Spleen (tissue), 11 donors: ENCODE measurements around the gene CRMP1. TPM values are rescaled to one million over a fixed set of nuclear protein-coding genes. Genes with fewer than 3 reads are reported as not detected.
"Not testable (repeated sequence)": the region's sequence is repeated elsewhere in the genome, so short reads cannot be mapped to it uniquely, and the experiment has no call there.

Source experiments
- DNase-seq: peaks from one replicate; pipeline ENCODE4 v3.0.0-alpha.2; 2020
- H3K27ac ChIP-seq, 8 donors: fragments of 200-600 bp; sonication (generic) in 7 of 8; 1 replicate in 4 of 8; 2 replicates in 4 of 8; pipeline versions ENCODE4 v1.5.0 to v1.8.0; 2016 to 2021; ENCODE audit warnings: inconsistent platforms in 4 of 8, mild to moderate bottlenecking in 4 of 8, moderate library complexity in 1 of 8
- H3K27me3 ChIP-seq, 7 donors: fragments of 200-600 bp; sonication (generic) in 6 of 7; replicated peaks in 1 of 7; 1 replicate in 4 of 7; 2 replicates in 3 of 7; pipeline versions ENCODE4 v1.5.0 to v1.8.0; 2016 to 2021; ENCODE audit warnings: inconsistent platforms in 3 of 7, mild to moderate bottlenecking in 1 of 7
- H3K36me3 ChIP-seq, 6 donors: fragments of 200-600 bp; sonication (generic) in 5 of 6; 1 replicate in 4 of 6; 2 replicates in 2 of 6; pipeline versions ENCODE4 v1.5.0 to v1.8.0; 2016 to 2021; ENCODE audit warnings: inconsistent platforms in 2 of 6
- H3K4me1 ChIP-seq, 6 donors: fragments of 200-600 bp; sonication (generic) in 5 of 6; 1 replicate in 3 of 6; 2 replicates in 3 of 6; pipeline versions ENCODE4 v1.5.0 to v1.8.0; 2016 to 2021; ENCODE audit warnings: inconsistent platforms in 3 of 6
- H3K4me3 ChIP-seq, 8 donors: fragments of 200-600 bp; sonication (generic) in 7 of 8; 1 replicate in 4 of 8; 2 replicates in 4 of 8; pipeline versions ENCODE4 v1.5.0 to v1.8.0; 2016 to 2021; ENCODE audit warnings: inconsistent platforms in 4 of 8, mild to moderate bottlenecking in 4 of 8, moderate library complexity in 2 of 8
- H3K9me3 ChIP-seq, 8 donors: fragments of 200-600 bp; sonication (generic) in 7 of 8; 1 replicate in 4 of 8; 2 replicates in 4 of 8; pipeline versions ENCODE4 v1.5.0 to v1.8.0; 2016 to 2021; ENCODE audit warnings: inconsistent platforms in 4 of 8
- POLR2A ChIP-seq, 3 donors: fragments of 450-650 bp; IDR thresholded peaks; one replicate each; pipeline ENCODE4 v1.5.1; 2017; ENCODE audit warnings: antibody characterized with exemption in 3 of 3, mild to moderate bottlenecking in 1 of 3
- POLR2AphosphoS5 ChIP-seq, 3 donors: sonication (generic); formaldehyde crosslinking; IDR thresholded peaks; one replicate each; pipeline ENCODE4 v1.5.1; 2017; ENCODE audit warnings: antibody characterized with exemption in 3 of 3
- WGBS, 5 donors: extraction: QIAGEN DNeasy Blood & Tissue Kit in 3 of 5; methylation state at CpG; one replicate each; pipeline versions ENCODE4 v1.1.5 to v1.1.7; 2013 to 2018; 5-methylcytosine and 5-hydroxymethylcytosine counted together
- intact Hi-C: fragments of 100-400 bp; cut with DNase I; formaldehyde crosslinking; loops from one replicate; pipeline ENCODE4 v1.15.0; 2023; ENCODE audit warnings: low total_unique reads
- polyA plus RNA-seq, 3 donors: library from polyadenylated mRNA; stranded (reverse); fragments of 200-250 nt; gene quantifications; one replicate each; pipeline ENCODE4 v1.2.1, GENCODE V29; 2013
- total RNA-seq, 7 donors: library from RNA; depleted of rRNA in 3 of 7; stranded (reverse); fragments of >200 nt in 3 of 7; fragmentation: NEBNext Ultra II Directional in 4 of 7; extraction: Animal tissue kit (Norgen Biotek cat#: 25700) in 4 of 7; gene quantifications; one replicate each; pipeline versions ENCODE4 v1.1.0 to v1.2.1, GENCODE V29; 2016 to 2021
- TF ChIP-seq, protein P1 (sequence below), 11 experiments: fragments of 200-600 bp in 7 of 11; fragments of 450-650 bp in 4 of 11; sonication (generic) in 4 of 11; IDR thresholded peaks in 8 of 11; conservative IDR thresholded peaks in 3 of 11; 1 replicate in 7 of 11; 2 replicates in 4 of 11; pipeline versions ENCODE4 v1.4.0 to v1.8.0; 2016 to 2021; ENCODE audit warnings: antibody characterized with exemption in 11 of 11, inconsistent platforms in 4 of 11, mild to moderate bottlenecking in 1 of 11
- donor health status: healthy with polysubstance abuse.
- donor health status: DM: no; HTN: no; CAD: no; lungs with moderate emphysema.
- donor health status: DM: no; HTN: no; CAD: no.
- donor health status: Bipolar disorder and iron deficiency.
- donor health status: healthy.
- donor health status: DM: no; HTN: no; CAD: no.
- donor health status: DM: yes; HTN: yes; CAD: no.

CRMP1 gene
- total and polyA plus RNA-seq, 10 donors = 0.03 to 2.3 (median 0.85) TPM; not detected in 1

DNA sequence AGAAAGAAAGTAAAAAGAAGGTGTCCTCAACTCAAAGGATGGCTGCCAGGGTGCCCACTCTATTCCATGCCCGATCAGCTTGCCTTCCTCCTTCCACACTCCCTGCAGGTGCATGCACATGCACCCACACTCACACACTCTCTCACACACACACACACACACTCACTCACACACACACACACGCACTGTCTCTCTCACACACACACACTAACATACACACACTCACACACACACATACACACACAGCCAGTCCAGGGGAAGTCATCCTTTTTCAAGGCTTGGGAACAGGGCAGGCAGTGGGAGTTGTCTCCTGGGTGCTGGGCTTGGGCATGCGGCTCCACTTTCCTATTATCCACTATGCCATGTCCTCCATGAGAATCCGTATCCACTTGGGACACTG, 50.4 kb downstream of the CRMP1 start:
- Histone ChIP-seq H3K4me1 (no peaks in the 10 kb centered on the region), H3K36me3 (no peaks in the 10 kb centered on the region), H3K27me3 (no peaks in the 10 kb centered on the region), H3K9me3 (no peaks in the 10 kb centered on the region), H3K4me3 (no peak overlapping the region), H3K27ac (no peak overlapping the region)
- no peak for TF ChIP-seq POLR2A (IDR thresholded peaks at IDR 0.05)
- no peak for TF ChIP-seq POLR2AphosphoS5 (IDR thresholded peaks at IDR 0.05)
- TF ChIP-seq, protein P1, sequence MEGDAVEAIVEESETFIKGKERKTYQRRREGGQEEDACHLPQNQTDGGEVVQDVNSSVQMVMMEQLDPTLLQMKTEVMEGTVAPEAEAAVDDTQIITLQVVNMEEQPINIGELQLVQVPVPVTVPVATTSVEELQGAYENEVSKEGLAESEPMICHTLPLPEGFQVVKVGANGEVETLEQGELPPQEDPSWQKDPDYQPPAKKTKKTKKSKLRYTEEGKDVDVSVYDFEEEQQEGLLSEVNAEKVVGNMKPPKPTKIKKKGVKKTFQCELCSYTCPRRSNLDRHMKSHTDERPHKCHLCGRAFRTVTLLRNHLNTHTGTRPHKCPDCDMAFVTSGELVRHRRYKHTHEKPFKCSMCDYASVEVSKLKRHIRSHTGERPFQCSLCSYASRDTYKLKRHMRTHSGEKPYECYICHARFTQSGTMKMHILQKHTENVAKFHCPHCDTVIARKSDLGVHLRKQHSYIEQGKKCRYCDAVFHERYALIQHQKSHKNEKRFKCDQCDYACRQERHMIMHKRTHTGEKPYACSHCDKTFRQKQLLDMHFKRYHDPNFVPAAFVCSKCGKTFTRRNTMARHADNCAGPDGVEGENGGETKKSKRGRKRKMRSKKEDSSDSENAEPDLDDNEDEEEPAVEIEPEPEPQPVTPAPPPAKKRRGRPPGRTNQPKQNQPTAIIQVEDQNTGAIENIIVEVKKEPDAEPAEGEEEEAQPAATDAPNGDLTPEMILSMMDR (IDR thresholded peaks at IDR 0.05 in 8 of 11, conservative IDR thresholded peaks at IDR 0.05 in 3 of 11) = no peak
- intact Hi-C loops = no loop called here
- 76 to 88% (median 85%) methylated on average over 4 of the region's 4 CpGs for WGBS, 5 donors
- DNase-seq = no peak

DNA sequence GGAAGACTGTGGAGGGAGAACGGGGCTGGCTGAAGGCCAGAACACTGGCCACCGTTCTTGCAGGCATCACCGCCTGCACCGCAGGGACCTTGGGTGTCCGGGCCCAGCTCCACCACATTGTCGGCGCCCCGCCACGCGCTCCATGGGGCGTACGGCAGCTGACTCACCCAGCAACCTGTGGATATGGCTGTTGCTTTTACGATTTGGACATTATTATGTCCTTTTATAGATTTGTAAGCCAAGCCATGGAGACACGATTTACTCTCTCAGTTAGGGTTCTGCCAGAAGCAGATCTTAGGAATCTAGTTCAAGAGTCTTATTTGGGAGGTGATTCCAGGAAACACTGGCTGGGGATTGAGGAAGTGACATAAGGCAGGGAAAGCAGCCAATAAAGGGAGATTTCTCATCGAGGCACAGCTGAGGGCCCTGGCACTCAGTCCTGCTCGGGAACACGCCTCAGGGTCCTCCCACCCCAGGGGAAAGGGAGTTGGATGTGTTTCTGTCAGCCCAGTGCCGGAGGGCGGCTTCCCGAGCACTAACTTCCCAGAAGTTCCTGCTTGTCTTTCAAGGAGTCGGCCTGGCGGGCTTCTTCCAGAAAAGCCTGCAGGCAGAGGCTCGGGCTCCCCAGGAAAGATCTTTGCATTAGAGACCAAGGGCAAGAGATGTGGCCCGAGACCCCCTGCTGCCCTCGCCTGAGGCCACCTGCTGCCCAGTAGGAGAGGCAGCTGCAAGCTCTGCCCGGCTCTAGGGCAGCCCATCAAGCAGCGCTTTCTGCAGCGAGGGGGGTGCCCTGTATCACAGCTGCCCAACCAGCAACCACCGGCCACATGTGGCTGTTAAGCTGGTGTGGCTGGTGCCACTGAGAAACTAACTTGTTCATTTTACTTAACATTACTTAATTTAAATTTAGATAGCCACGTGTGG, 52.9 kb downstream of the CRMP1 start:
- Histone ChIP-seq H3K36me3 (no peaks in the 10 kb centered on the region), H3K27me3 (no peaks in the 10 kb centered on the region), H3K27ac (peak overlapping the region in 2 of 8 donors; percentile 14 to 31), H3K4me1 (no peaks in the 10 kb centered on the region), H3K4me3 (no peak overlapping the region), H3K9me3 (no peaks in the 10 kb centered on the region)
- WGBS, 5 donors = 69 to 81% (median 78%) methylated on average over 23 to 30 of the region's 30 CpGs
- peak; percentile 70 for DNase-seq
- TF ChIP-seq, protein P1 (IDR thresholded peaks at IDR 0.05 in 8 of 11, conservative IDR thresholded peaks at IDR 0.05 in 3 of 11) = no peak
- peak in 1 of 3 donors; percentile 18 for TF ChIP-seq POLR2AphosphoS5 (IDR thresholded peaks at IDR 0.05)
- intact Hi-C loops = no loop called here

DNA sequence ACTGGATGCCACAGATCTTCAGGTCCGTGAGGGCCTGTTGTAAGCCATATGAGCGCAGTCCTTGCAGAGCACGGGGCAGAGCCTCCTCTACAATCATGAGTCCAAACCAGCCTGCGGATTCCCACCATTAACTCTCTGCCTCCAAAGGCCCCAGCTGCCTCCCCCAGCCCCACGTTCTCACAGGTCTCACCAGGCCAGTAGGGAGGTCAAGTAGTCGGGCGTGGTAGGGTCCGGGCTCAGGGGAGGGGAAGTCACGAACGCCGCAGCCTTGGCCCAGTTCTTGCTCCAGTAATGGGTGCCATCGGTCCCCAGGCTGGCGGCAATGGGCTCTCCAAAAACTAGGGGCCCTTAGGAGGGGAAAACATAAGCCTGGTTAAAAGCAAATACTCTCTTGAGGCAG, 53.6 kb downstream of the CRMP1 start:
- TF ChIP-seq POLR2AphosphoS5 (IDR thresholded peaks at IDR 0.05) = no peak
- TF ChIP-seq POLR2A (IDR thresholded peaks at IDR 0.05) = no peak
- TF ChIP-seq, protein P1 (IDR thresholded peaks at IDR 0.05 in 8 of 11, conservative IDR thresholded peaks at IDR 0.05 in 3 of 11) = no peak
- DNase-seq = peak; percentile 56
- intact Hi-C loops = no loop called here
- no peaks in the 10 kb centered on the region for H3K27me3 ChIP-seq
- H3K4me3 ChIP-seq = no peak overlapping the region
- H3K27ac ChIP-seq = peak overlapping the region in 2 of 8 donors; percentile 14 to 31
- no peaks in the 10 kb centered on the region for H3K9me3 ChIP-seq
- WGBS, 5 donors = 63 to 93% (median 89%) methylated on average over 13 of the region's 13 CpGs
- H3K36me3 ChIP-seq = no peaks in the 10 kb centered on the region
- H3K4me1 ChIP-seq = no peaks in the 10 kb centered on the region

DNA sequence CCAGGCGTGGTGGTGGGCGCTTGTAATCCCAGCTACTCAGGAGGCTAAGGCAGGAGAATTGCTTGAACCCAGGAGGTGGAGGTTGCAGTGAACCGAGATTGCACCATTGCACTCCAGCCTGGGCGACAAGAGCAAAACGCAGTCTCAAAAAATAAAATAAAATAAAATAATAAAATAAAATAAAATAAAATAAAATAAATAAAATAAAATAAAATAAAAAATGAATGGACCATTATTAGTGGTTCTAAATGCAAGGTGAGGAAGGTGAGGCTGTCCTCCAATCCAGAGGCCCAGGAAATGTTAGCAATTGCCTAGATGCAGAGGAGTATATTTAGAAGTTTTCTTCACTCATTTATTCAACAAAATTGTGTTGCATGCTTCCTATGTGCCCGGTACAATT, 55.4 kb downstream of the CRMP1 start:
- intact Hi-C loops, H3K9me3 ChIP-seq, H3K4me3 ChIP-seq, DNase-seq, H3K27ac ChIP-seq, H3K27me3 ChIP-seq, H3K36me3 ChIP-seq, H3K4me1 ChIP-seq: not testable (repeated sequence)
- WGBS, 5 donors = 78 to 93% (median 86%) methylated on average over 6 of the region's 6 CpGs
